H1 (cell line): ENCODE results near the gene MTFP1. TPM values are rescaled to one million over a fixed set of nuclear protein-coding genes. Genes with fewer than 3 reads are reported as not detected.

ENCODE experiments used
- CTCF ChIA-PET: fragments of 300-600 bp; sonication (Branson Sonifier 250); formaldehyde crosslinking; loops from one replicate; lab custom pipeline; 2021; ENCODE audit not compliant: partially characterized antibody; lab: Charles Lee
- POLR2A ChIA-PET: fragments of 300-600 bp; sonication (Branson Sonifier 250); formaldehyde crosslinking; loops from one replicate; lab custom pipeline; 2021; ENCODE audit warnings: inconsistent platforms; ENCODE audit not compliant: partially characterized antibody; lab: Charles Lee
- DNase-seq, 2 experiments: peaks; one replicate each; pipeline versions ENCODE4 v3.0.0 to v3.0.0-alpha.2; 2010 to 2022; ENCODE audit warnings: low spot score in 2 of 2, low read depth in 1 of 2, mixed read lengths in 1 of 2
- FAIRE-seq: peaks from 2 replicates; lab custom pipeline; 2011; peaks lifted over from hg19 to GRCh38; lab: Jason Lieb, UNC
- H2AFZ ChIP-seq: 2 replicates; pipeline ENCODE4 v1.8.1; 2012; ENCODE audit warnings: low read length, inconsistent platforms
- H2AK5ac ChIP-seq: 2 replicates; pipeline ENCODE4 v1.6.1; 2013; ENCODE audit warnings: low read depth, low read length
- H2BK120ac ChIP-seq: replicated peaks from 2 replicates; pipeline ENCODE3; 2013; ENCODE audit warnings: low read depth, low read length, inconsistent platforms
- H2BK12ac ChIP-seq: 2 replicates; pipeline ENCODE4 v1.6.1; 2013; ENCODE audit warnings: low read depth, low read length
- H2BK15ac ChIP-seq: 2 replicates; pipeline ENCODE4 v1.6.1; 2013; ENCODE audit warnings: low read length
- H2BK20ac ChIP-seq: 2 replicates; pipeline ENCODE4 v1.6.1; 2013; ENCODE audit warnings: low read length
- H2BK5ac ChIP-seq: 2 replicates; pipeline ENCODE4 v1.6.1; 2013; ENCODE audit warnings: low read depth, low read length
- H3K14ac ChIP-seq: 2 replicates; pipeline ENCODE4 v1.6.1; 2013; ENCODE audit warnings: inconsistent platforms; ENCODE audit not compliant: insufficient read length
- H3K18ac ChIP-seq: 2 replicates; pipeline ENCODE4 v1.6.1; 2013; ENCODE audit warnings: low read length; ENCODE audit errors: extremely low read depth
- H3K23ac ChIP-seq: 2 replicates; pipeline ENCODE4 v1.6.1; 2013; ENCODE audit warnings: inconsistent platforms; ENCODE audit not compliant: insufficient read length
- H3K23me2 ChIP-seq: 2 replicates; pipeline ENCODE4 v1.6.1; 2013; ENCODE audit warnings: low read depth, low read length
- H3K27ac ChIP-seq: 2 replicates; pipeline ENCODE4 v1.6.1; 2011; ENCODE audit warnings: low read depth, low read length, inconsistent platforms
- H3K27me3 ChIP-seq, 4 experiments: replicated peaks in 1 of 4; 1 replicate in 1 of 4; 2 replicates in 3 of 4; pipeline versions ENCODE4 v1.6.1 to v1.8.1; 2011 to 2013; ENCODE audit warnings: low read length in 3 of 4, mild to moderate bottlenecking in 3 of 4, inconsistent platforms in 2 of 4, mixed read lengths in 2 of 4, moderate library complexity in 1 of 4; ENCODE audit not compliant: control insufficient read depth in 3 of 4, insufficient read depth in 3 of 4; ENCODE audit errors: extremely low read depth in 1 of 4
- H3K36me3 ChIP-seq, 4 experiments: 2 replicates each; pipeline versions ENCODE4 v1.6.1 to v1.8.1; 2011 to 2013; ENCODE audit warnings: mild to moderate bottlenecking in 4 of 4, low read length in 3 of 4, moderate library complexity in 2 of 4, control low read depth in 1 of 4, inconsistent platforms in 1 of 4; ENCODE audit not compliant: insufficient read depth in 4 of 4, control insufficient read depth in 2 of 4
- H3K4ac ChIP-seq: replicated peaks from 2 replicates; pipeline ENCODE3; 2013; ENCODE audit warnings: low read length, low read depth, mixed read lengths, inconsistent platforms; ENCODE audit not compliant: insufficient read length
- H3K4me1 ChIP-seq, 4 experiments: replicated peaks in 1 of 4; 1 replicate in 1 of 4; 2 replicates in 3 of 4; pipeline versions ENCODE4 v1.6.1 to v1.8.1; 2011 to 2013; ENCODE audit warnings: low read length in 3 of 4, inconsistent platforms in 2 of 4, mixed read lengths in 1 of 4; ENCODE audit not compliant: insufficient read depth in 4 of 4, control insufficient read depth in 3 of 4
- H3K4me2 ChIP-seq, 2 experiments: 2 replicates each; pipeline versions ENCODE4 v1.6.1 to v1.8.1; 2011 to 2013; ENCODE audit warnings: low read depth in 2 of 2, low read length in 2 of 2, control low read depth in 1 of 2, inconsistent platforms in 1 of 2, mild to moderate bottlenecking in 1 of 2; ENCODE audit not compliant: insufficient read depth in 1 of 2
- H3K4me3 ChIP-seq, 4 experiments: fragments of 200-600, 300-600 bp in 1 of 4; sonication (generic), shearing (Covaris generic), sonication (Bioruptor Twin) in 1 of 4; 2 replicates each; pipeline versions ENCODE4 v1.5.1 to v1.8.1; 2011 to 2016; ENCODE audit warnings: low read length in 4 of 4, low read depth in 3 of 4, control low read depth in 2 of 4, inconsistent platforms in 2 of 4, mild to moderate bottlenecking in 2 of 4, mixed read lengths in 1 of 4, moderate library complexity in 1 of 4; ENCODE audit not compliant: insufficient read depth in 2 of 4; ENCODE audit errors: extremely low read depth in 1 of 4
- H3K56ac ChIP-seq: replicated peaks from 2 replicates; pipeline ENCODE3; 2013; ENCODE audit warnings: low read depth, mild to moderate bottlenecking, mixed read lengths, low read length, inconsistent platforms; ENCODE audit not compliant: insufficient read length
- H3K79me1 ChIP-seq: 2 replicates; pipeline ENCODE4 v1.6.1; 2013; ENCODE audit warnings: low read depth, low read length, control low read depth
- H3K79me2 ChIP-seq, 2 experiments: 2 replicates each; pipeline versions ENCODE4 v1.6.1 to v1.8.1; 2012 to 2013; ENCODE audit warnings: low read length in 2 of 2, mild to moderate bottlenecking in 2 of 2, inconsistent platforms in 1 of 2; ENCODE audit not compliant: insufficient read depth in 2 of 2, control insufficient read depth in 1 of 2
- H3K9ac ChIP-seq, 4 experiments: replicated peaks in 1 of 4; 1 replicate in 1 of 4; 2 replicates in 3 of 4; pipeline versions ENCODE4 v1.6.1 to v1.8.1; 2011 to 2013; ENCODE audit warnings: low read depth in 3 of 4, low read length in 3 of 4, control low read depth in 2 of 4, mild to moderate bottlenecking in 2 of 4, moderate library complexity in 2 of 4, inconsistent platforms in 1 of 4; ENCODE audit errors: extremely low read depth in 1 of 4
- H3K9me3 ChIP-seq, 2 experiments: 2 replicates each; pipeline versions ENCODE4 v1.6.1 to v1.8.1; 2012 to 2013; ENCODE audit warnings: mild to moderate bottlenecking in 2 of 2, moderate library complexity in 2 of 2, control low read depth in 1 of 2, inconsistent platforms in 1 of 2, low read depth in 1 of 2, low read length in 1 of 2, mixed read lengths in 1 of 2; ENCODE audit not compliant: insufficient read depth in 2 of 2
- H4K20me1 ChIP-seq, 2 experiments: replicated peaks in 1 of 2; 2 replicates each; pipeline versions ENCODE3 to v1.8.1; 2011 to 2013; ENCODE audit warnings: inconsistent platforms in 2 of 2, low read length in 2 of 2, mild to moderate bottlenecking in 1 of 2; ENCODE audit not compliant: insufficient read depth in 2 of 2, control insufficient read depth in 1 of 2
- H4K5ac ChIP-seq: 2 replicates; pipeline ENCODE4 v1.6.1; 2013; ENCODE audit warnings: low read length, low read depth, mixed read lengths, inconsistent platforms; ENCODE audit not compliant: insufficient read length
- H4K8ac ChIP-seq: 2 replicates; pipeline ENCODE4 v1.8.0; 2013; ENCODE audit warnings: mild to moderate bottlenecking, moderate library complexity, low read length, inconsistent platforms; ENCODE audit not compliant: insufficient read depth; ENCODE audit errors: extremely low read depth
- H4K91ac ChIP-seq: replicated peaks from 2 replicates; pipeline ENCODE3; 2013; ENCODE audit warnings: low read length, mixed read lengths, inconsistent platforms; ENCODE audit not compliant: insufficient read length
- ASH2L ChIP-seq: fragments of 200-600, 300-600 bp; sonication (generic); IDR thresholded peaks from one replicate; pipeline ENCODE4 v1.7.1; 2017; ENCODE audit warnings: low read length
- TCF12 ChIP-seq: IDR thresholded peaks from 2 replicates; pipeline ENCODE4 v1.6.1; 2011; ENCODE audit warnings: low read depth, mild to moderate bottlenecking, low read length
- WGBS, 2 experiments: shearing (Covaris generic) in 1 of 2; methylation state at CpG; one replicate each; pipeline versions ENCODE4 v1.1.6 to v1.1.7; 2013 to 2015; ENCODE audit warnings: low lambda C conversion rate in 2 of 2, mixed read lengths in 2 of 2, inconsistent platforms in 1 of 2, low coverage in 1 of 2, missing lambda C conversion rate in 1 of 2; ENCODE audit not compliant: insufficient replicate concordance in 2 of 2, insufficient coverage in 1 of 2, insufficient read length in 1 of 2; ENCODE audit errors: extremely low coverage in 1 of 2, missing lambda C conversion rate in 1 of 2; 5-methylcytosine and 5-hydroxymethylcytosine counted together
- polyA plus RNA-seq, 7 experiments: library from polyadenylated mRNA; depleted of rRNA in 3 of 7; stranded (reverse) in 5 of 7; unstranded in 2 of 7; fragments of >200 nt in 5 of 7; fragments of 200-250 nt in 2 of 7; gene quantifications; 1 replicate in 5 of 7; 2 replicates in 1 of 7; 4 replicates in 1 of 7; pipeline versions ENCODE4 v1.2.1 to v1.2.3, GENCODE V29; 2011 to 2013; ENCODE audit warnings: missing spikeins in 2 of 7, mixed read lengths in 2 of 7
- total RNA-seq: library from RNA; stranded (reverse); fragmentation: NEBNext Ultra II Directional; extraction: Animal tissue kit (Norgen Biotek cat#: 25700); gene quantifications from 2 replicates; pipeline ENCODE4 v1.2.1, GENCODE V29; 2021

MTFP1 gene
- total and polyA plus RNA-seq, 2 of the 8 experiments (the other 6 are each of a cell fraction or from before 2014, with no cell fraction given) = 59.8 to 98.8 TPM

DNA sequence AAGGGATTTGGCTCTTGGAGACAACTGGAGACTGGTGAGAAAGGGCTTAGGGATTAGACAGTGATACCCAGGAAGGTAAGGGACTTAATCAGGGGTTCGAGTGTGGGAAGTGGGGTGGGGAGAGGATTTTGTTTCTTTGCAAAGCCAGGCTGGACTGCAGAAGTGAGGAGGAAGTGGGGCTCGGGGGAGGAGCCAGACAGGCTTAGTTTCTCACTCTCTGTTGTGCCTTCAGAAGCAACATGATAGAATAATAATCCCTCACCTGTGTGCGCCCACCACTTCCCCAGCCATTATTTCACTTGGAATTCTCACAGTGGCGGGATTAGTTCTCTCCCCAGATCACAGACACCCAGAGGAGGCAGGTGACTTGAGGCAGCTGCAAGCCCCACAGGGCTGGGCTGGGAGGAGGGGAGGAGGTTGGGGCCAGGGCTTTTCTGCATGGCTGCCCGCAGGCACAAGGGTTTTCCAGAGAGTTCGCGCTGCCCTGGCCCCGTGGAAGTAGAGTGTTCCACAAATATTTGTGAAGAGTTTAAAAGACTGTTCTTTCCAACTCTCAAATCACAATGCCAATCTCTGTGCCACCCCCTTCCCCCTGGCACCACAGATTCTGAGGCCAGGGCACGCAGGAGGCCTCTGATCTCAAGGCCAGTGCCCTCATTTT lies 32.8 kb upstream of the MTFP1 start:
- Histone ChIP-seq H3K56ac (no peak overlapping the region), H2AFZ (peak overlapping the region; percentile 71), H3K4me3 (no peak overlapping the region), H3K14ac (no peak overlapping the region), H3K27ac (no peak overlapping the region), H2BK120ac (peak overlapping the region; percentile 39), H3K4me1 (peaks cover 0 to 11% (median 4%) of the 10 kb centered on the region in 4 experiments; a peak in 5 of 7 replicates), H3K79me1 (no peaks in the 10 kb centered on the region), H3K23me2 (peaks cover 8% of the 10 kb centered on the region; the same call in 1 of the 2 replicates), H4K5ac (no peak overlapping the region), H2BK15ac (0 out of 2 replicates have a peak overlapping the region, but pooled peaks have one; percentile 18), H3K4me2 (no peak overlapping the region; a peak in 1 of 4 replicates), H3K27me3 (peaks cover 2 to 4% (median 3%) of the 10 kb centered on the region in 4 experiments; a peak in 6 of 7 replicates), H2BK20ac (peak overlapping the region; percentile 56; the same call in 1 of the 2 replicates), H3K9ac (no peak overlapping the region), H3K4ac (no peak overlapping the region), H2AK5ac (no peak overlapping the region), H3K79me2 (no peaks in the 10 kb centered on the region), H3K36me3 (no peaks in the 10 kb centered on the region), H3K18ac (peak overlapping the region; percentile 40; the same call in 1 of the 2 replicates), H4K20me1 (peaks cover 0 to 2% of the 10 kb centered on the region in 2 experiments), H2BK5ac (peak overlapping the region; percentile 66; the same call in 1 of the 2 replicates), H3K9me3 (peaks cover 9% of the 10 kb centered on the region in 2 experiments), H2BK12ac (0 out of 2 replicates have a peak overlapping the region, but pooled peaks have one; percentile 10), H4K8ac (peak overlapping the region; percentile 28; the same call in 1 of the 2 replicates), H3K23ac (no peak overlapping the region), H4K91ac (peak overlapping the region; percentile 70)
- DNase-seq (no peak), FAIRE-seq (no peak)
- WGBS, 2 experiments = 80% methylated on average over 9 of the region's 9 CpGs; no CpG with 5 or more reads in 1 of the 2 experiments
- ChIA-PET CTCF (interaction anchor here (0.7 to 12.0 kb wide), 14 partner anchors 9 to 130 kb away, joined by 3 to 164 read pairs (median 4); partner anchors contain the start of genes CASTOR1 and MTFP1), POLR2A (interaction anchor here (0.7 to 1.3 kb wide), 5 partner anchors 9 to 36 kb away, joined by 3 to 4 read pairs (median 4); partner anchors contain the start of genes CCDC157, MTFP1 and SF3A1)
- TF ChIP-seq ASH2L = peak; percentile 53
- TF ChIP-seq TCF12 = no peak
